Neural crest cell (in vitro differentiated cells): ENCODE results near the gene PTPMT1. TPM values are rescaled to one million over a fixed set of nuclear protein-coding genes. Genes with fewer than 3 reads are reported as not detected.
A peak's percentile ranks its signal among the peaks of the same experiment; 100 is the strongest.

Experiments used
- DNase-seq: peaks from one replicate; pipeline ENCODE4 v3.0.0; 2021; ENCODE audit warnings: low read depth, mixed read lengths, low spot score
- H3K27ac Mint-ChIP-seq: one replicate; pipeline ENCODE4 v1.8.0; 2021; ENCODE audit warnings: mild to moderate bottlenecking, mixed read lengths; ENCODE audit not compliant: unreplicated experiment
- H3K27me3 Mint-ChIP-seq: 2 replicates; pipeline ENCODE4 v1.8.0; 2021; ENCODE audit warnings: low read depth, mild to moderate bottlenecking, mixed read lengths
- H3K36me3 Mint-ChIP-seq: 2 replicates; pipeline ENCODE4 v1.8.0; 2021; ENCODE audit warnings: low read depth, mild to moderate bottlenecking, mixed read lengths
- H3K4me1 Mint-ChIP-seq: 2 replicates; pipeline ENCODE4 v1.8.0; 2021; ENCODE audit warnings: mixed read lengths
- H3K4me3 Mint-ChIP-seq: one replicate; pipeline ENCODE4 v1.8.0; 2021; ENCODE audit warnings: mild to moderate bottlenecking, mixed read lengths
- H3K9me3 Mint-ChIP-seq: 2 replicates; pipeline ENCODE4 v1.8.0; 2021; ENCODE audit warnings: mixed read lengths
- total RNA-seq: library from RNA; stranded (reverse); gene quantifications from 2 replicates; pipeline ENCODE4 v1.2.1, GENCODE V29; 2021
- TF ChIP-seq, protein P1 (sequence below): fragments of 200-600 bp; sonication (generic); conservative IDR thresholded peaks from 2 replicates; pipeline ENCODE4 v1.5.0; 2021; ENCODE audit warnings: antibody characterized with exemption, mild to moderate bottlenecking

PTPMT1 gene
- total RNA-seq, 1 donor from 2014 or later: 41.8 TPM

DNA sequence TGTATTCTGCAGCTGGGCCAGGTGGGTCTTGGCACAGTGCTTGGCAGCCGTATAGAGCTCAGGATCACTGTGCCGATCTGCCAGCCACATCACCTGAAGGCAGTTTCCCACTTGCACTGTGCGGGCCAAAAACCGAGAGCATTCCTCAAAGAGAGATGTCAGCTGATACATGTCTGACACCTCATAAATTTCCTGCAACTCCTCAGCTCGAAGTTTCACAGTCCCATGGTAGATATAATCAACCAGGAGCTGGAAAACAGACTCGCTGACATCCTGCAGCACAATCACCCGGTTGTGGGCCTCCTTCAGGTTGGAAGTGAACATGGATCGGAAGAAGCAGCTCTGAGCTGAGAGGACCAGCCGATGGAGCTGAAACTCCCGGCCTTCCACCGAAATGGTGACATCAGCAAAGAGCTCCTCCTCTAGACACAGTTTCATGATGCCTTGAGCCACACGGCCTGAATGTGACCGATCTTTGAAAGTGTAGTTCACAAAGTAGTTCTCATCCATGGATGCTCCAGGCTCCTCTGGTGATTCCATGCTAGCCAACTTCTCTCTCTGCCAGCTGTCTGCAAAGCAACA, 12.2 kb downstream of the PTPMT1 start:
- DNase-seq: no peak
- Mint-ChIP-seq H3K4me3 (peak overlapping the region; percentile 97), H3K27ac (peak overlapping the region; percentile 99), H3K9me3 (no peaks in the 10 kb centered on the region), H3K4me1 (peaks cover 31% of the 10 kb centered on the region), H3K36me3 (peaks cover 9% of the 10 kb centered on the region), H3K27me3 (no peaks in the 10 kb centered on the region)
- TF ChIP-seq, protein P1, sequence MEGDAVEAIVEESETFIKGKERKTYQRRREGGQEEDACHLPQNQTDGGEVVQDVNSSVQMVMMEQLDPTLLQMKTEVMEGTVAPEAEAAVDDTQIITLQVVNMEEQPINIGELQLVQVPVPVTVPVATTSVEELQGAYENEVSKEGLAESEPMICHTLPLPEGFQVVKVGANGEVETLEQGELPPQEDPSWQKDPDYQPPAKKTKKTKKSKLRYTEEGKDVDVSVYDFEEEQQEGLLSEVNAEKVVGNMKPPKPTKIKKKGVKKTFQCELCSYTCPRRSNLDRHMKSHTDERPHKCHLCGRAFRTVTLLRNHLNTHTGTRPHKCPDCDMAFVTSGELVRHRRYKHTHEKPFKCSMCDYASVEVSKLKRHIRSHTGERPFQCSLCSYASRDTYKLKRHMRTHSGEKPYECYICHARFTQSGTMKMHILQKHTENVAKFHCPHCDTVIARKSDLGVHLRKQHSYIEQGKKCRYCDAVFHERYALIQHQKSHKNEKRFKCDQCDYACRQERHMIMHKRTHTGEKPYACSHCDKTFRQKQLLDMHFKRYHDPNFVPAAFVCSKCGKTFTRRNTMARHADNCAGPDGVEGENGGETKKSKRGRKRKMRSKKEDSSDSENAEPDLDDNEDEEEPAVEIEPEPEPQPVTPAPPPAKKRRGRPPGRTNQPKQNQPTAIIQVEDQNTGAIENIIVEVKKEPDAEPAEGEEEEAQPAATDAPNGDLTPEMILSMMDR: no peak

DNA sequence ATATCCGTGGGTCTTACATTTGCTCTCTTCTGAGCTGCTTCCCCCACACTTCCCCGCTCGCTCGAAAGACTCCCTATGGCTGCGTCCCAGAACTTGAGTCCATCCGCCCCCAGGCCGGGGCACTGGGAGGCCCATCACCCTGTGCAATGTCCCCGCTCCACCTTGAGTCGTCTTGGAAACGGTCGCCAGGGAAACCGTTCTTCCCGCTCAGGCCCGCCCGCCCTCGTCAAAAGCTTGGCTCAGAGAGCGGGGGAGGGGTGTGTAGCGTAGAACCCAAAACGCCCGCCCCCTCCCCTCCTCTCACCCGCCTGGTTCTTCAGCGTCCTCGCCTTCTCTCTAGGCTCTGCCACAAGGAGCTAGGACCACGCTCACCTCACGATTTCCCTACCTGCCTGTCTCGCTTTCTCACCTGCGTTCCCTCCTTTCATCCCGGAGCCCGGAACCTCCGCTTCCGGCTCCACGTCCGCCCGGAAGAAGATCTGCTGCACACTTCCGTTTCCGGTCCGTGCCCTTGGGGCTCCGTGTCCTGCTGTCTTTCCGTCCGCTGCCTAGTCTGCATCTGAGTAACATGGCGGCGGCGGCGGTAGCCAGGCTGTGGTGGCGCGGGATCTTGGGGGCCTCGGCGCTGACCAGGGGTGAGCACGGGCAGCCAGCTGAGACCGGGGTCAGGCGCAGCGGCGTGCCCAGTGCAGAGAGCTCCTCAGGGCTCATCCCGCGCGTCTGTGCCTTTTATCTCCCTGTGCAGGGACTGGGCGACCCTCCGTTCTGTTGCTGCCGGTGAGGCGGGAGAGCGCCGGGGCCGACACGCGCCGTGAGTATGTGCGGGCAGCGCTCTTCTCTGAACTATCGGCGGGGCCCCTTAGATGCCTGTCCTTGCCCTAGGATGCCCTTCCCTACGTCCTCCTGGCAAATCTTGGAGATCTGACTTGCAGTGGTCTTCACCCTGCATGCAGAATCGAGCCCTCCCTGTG, 13.4 kb downstream of the PTPMT1 start, which contains the start of the genes KBTBD4 and NDUFS3:
KBTBD4 (minus strand) TSS at position 447 of the 971 bp plus-strand sequence; CDS start at position 428, 19 bp downstream.
NDUFS3 (plus strand) TSS at position 551 of the 971 bp plus-strand sequence; CDS start at position 569, 18 bp downstream.
- Mint-ChIP-seq H3K27ac (peak within 1 kb of the TSS; percentile 99), H3K36me3 (peaks cover 10% of the 10 kb centered on the region), H3K4me1 (peaks cover 31% of the 10 kb centered on the region), H3K9me3 (no peaks in the 10 kb centered on the region), H3K4me3 (peak within 1 kb of the TSS; percentile 97), H3K27me3 (no peaks in the 10 kb centered on the region)
- TF ChIP-seq, protein P1: no peak
- DNase-seq: peak; percentile 90

DNA sequence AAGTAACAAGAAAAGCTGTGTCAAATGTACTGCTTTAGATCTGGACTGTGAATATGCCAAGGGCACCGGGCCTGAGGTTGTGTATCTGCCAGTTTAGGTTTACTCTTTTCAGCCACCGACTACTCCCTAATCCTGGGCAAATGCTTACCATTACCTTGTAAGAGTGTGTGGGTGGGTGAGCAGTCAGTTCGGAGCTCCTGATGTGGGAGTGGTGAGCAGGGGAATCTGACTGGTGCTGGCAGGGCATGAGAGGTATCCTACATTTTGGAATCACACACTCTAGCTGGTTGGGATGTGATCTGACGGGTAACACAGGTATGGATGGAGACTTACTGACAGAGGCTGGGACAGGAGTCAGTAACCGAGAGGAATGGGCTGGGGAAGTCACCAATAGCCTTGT, 18.4 kb downstream of the PTPMT1 start:
- Mint-ChIP-seq H3K4me1 (peaks cover 21% of the 10 kb centered on the region), H3K27ac (no peak overlapping the region), H3K4me3 (peak overlapping the region; percentile 78), H3K9me3 (no peaks in the 10 kb centered on the region), H3K27me3 (no peaks in the 10 kb centered on the region), H3K36me3 (peaks cover 13% of the 10 kb centered on the region)
- no peak for DNase-seq
- TF ChIP-seq, protein P1: no peak

DNA sequence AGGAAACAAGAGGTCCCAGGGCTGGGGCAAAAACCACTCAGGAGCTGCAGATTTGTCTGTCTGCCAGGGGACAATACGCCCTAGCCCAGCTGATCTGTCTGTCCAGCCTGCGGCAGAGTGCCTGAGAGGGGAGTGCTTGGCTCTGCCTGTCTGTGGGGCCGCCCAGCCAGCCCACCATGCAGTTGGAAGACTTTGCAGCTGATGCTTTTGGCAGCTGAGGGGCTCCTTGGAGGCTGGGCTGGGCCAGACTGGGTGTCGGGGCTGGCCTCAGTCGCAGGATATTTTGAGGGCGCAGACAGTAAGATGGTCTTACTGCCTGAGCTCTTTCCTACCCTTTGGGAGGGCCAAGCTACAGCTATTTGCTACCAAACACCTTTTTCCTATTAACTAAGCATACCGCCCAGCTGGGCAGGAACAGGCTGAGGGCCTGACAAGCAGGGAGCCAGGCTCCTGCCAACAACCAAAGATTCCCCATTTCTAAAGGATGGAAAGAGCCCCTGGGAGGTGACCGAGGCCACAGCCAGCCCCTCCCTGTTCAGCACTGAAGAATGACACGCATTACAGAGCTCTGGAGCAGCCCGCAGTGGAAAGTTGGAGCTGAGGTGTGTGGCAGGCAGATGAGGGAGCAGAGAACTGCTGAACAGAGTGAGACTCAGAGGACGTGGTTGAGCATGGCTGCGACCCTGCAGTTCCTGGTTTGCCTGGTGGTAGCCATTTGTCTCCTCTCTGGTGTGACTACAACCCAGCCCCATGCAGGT, 20.9 kb downstream of the PTPMT1 start, which contains the start of gene FAM180B:
FAM180B (plus strand) TSS at position 581 of the 758 bp plus-strand sequence; CDS start at position 672, 91 bp downstream.
- Mint-ChIP-seq H3K27me3 (no peaks in the 10 kb centered on the region), H3K4me1 (peaks cover 14% of the 10 kb centered on the region), H3K9me3 (no peaks in the 10 kb centered on the region), H3K36me3 (peaks cover 10% of the 10 kb centered on the region), H3K27ac (peak within 1 kb of the TSS; percentile 84), H3K4me3 (peak within 1 kb of the TSS; percentile 62)
- DNase-seq: no peak
- TF ChIP-seq, protein P1: no peak
